Prostate gland (tissue), 2 donors: ENCODE results near the gene ATP11B. TPM values are rescaled to one million over a fixed set of nuclear protein-coding genes. Genes with fewer than 3 reads are reported as not detected.

Experiments
- DNase-seq: peaks from one replicate; pipeline ENCODE4 v3.0.0-alpha.2; 2019; ENCODE audit warnings: low spot score
- H3K27ac ChIP-seq, 2 donors: fragments of 200-600 bp; sonication (generic); 2 replicates each; pipeline ENCODE4 v1.5.1; 2017 to 2019
- H3K27me3 ChIP-seq: fragments of 200-600 bp; sonication (generic); replicated peaks from 2 replicates; pipeline ENCODE4 v1.5.1; 2019; ENCODE audit not compliant: insufficient read depth
- H3K36me3 ChIP-seq, 2 donors: fragments of 200-600 bp; sonication (generic); 1 replicate in 1 of 2; 2 replicates in 1 of 2; pipeline versions ENCODE4 v1.5.1 to v1.8.1; 2017 to 2019
- H3K4me1 ChIP-seq: fragments of 200-600 bp; sonication (generic); replicated peaks from 2 replicates; pipeline ENCODE4 v1.5.1; 2019
- H3K4me3 ChIP-seq, 2 donors: fragments of 200-600 bp; sonication (generic); 2 replicates each; pipeline ENCODE4 v1.5.1; 2017 to 2019
- H3K9me3 ChIP-seq: fragments of 200-600 bp; sonication (generic); 2 replicates; pipeline ENCODE4 v1.5.1; 2017
- POLR2A ChIP-seq: fragments of 450-650 bp; IDR thresholded peaks from one replicate; pipeline ENCODE4 v1.6.1; 2016; ENCODE audit warnings: antibody characterized with exemption, mild to moderate bottlenecking
- POLR2AphosphoS5 ChIP-seq: sonication (generic); formaldehyde crosslinking; IDR thresholded peaks from one replicate; pipeline ENCODE4 v1.6.1; 2017; ENCODE audit warnings: antibody characterized with exemption
- WGBS: methylation state at CpG from one replicate; pipeline ENCODE4 v1.1.5; 2018; 5-methylcytosine and 5-hydroxymethylcytosine counted together
- intact Hi-C: fragments of 100-400 bp; cut with DNase I; formaldehyde crosslinking; loops from one replicate; pipeline ENCODE4 v1.14.2; 2022
- total RNA-seq, 2 donors: library from RNA; depleted of rRNA; stranded (reverse); fragments of >200 nt; gene quantifications; one replicate each; pipeline ENCODE4 v1.1.0, GENCODE V29; 2016
- TF ChIP-seq, protein P1 (sequence below), 4 experiments: fragments of 200-600 bp in 2 of 4; fragments of 450-650 bp in 2 of 4; sonication (generic) in 2 of 4; IDR thresholded peaks; 1 replicate in 3 of 4; 2 replicates in 1 of 4; pipeline ENCODE4 v1.5.1; 2016 to 2019; ENCODE audit warnings: antibody characterized with exemption in 4 of 4, mild to moderate bottlenecking in 2 of 4, moderate library complexity in 2 of 4

ATP11B gene
- total RNA-seq, 2 donors from 2014 or later = 120 to 122 TPM

DNA sequence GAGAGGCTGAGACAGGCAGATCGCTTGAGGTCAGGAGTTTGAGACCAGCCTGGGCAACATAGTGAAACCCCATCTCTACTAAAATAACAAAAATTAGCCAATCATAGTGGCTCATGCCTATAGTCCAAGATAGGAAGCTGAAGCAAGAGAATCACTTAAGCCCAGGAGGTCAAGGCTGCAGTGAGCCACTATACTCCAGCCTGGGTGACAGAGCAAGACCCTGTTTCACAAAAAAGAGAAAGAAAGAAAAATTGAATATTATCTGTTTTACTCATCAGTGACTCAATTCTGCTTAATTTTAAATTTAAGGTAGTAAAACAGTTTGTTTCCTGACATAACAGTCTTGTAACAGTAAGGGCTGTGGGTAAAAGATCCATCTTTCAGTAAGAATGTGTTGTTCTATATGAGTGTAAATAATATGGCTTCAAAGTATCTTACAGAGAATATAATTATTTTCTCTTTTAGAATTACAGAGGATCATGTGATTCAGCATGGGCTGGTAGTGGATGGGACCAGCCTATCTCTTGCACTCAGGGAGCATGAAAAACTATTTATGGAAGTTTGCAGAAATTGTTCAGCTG, 85.8 kb downstream of the ATP11B start:
- TF ChIP-seq POLR2AphosphoS5 (no peak), POLR2A (no peak)
- TF ChIP-seq, protein P1, sequence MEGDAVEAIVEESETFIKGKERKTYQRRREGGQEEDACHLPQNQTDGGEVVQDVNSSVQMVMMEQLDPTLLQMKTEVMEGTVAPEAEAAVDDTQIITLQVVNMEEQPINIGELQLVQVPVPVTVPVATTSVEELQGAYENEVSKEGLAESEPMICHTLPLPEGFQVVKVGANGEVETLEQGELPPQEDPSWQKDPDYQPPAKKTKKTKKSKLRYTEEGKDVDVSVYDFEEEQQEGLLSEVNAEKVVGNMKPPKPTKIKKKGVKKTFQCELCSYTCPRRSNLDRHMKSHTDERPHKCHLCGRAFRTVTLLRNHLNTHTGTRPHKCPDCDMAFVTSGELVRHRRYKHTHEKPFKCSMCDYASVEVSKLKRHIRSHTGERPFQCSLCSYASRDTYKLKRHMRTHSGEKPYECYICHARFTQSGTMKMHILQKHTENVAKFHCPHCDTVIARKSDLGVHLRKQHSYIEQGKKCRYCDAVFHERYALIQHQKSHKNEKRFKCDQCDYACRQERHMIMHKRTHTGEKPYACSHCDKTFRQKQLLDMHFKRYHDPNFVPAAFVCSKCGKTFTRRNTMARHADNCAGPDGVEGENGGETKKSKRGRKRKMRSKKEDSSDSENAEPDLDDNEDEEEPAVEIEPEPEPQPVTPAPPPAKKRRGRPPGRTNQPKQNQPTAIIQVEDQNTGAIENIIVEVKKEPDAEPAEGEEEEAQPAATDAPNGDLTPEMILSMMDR (IDR thresholded peaks at IDR 0.05) = no peak
- Histone ChIP-seq H3K4me3 (no peak overlapping the region), H3K27me3 (no peaks in the 10 kb centered on the region), H3K27ac (no peak overlapping the region), H3K4me1 (no peaks in the 10 kb centered on the region), H3K9me3 (no peaks in the 10 kb centered on the region), H3K36me3 (peaks cover 0 to 5% of the 10 kb centered on the region in 2 donors)
- DNase-seq = no peak
- intact Hi-C loops = no loop called here
- 92% methylated on average over 1 of the region's 1 CpG for WGBS

DNA sequence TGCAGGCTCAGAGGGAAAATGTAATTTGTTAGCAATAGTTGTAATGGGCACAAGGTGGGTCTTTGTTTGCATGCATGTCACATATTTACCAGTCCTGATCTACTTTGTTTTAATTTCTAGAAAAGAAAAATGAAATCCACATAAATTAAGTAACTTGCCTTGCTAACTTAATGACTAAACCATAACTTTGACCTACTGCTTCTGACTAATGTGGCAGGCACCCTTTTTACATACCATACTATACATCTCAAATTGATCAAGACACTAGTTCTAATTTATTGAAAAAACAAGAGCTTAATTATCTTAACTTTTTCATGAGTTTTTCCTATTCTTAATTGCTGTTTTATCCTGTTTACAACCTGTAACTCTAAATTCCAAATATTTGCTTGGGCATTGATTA, 93.2 kb downstream of the ATP11B start:
- intact Hi-C loops = no loop called here
- Histone ChIP-seq H3K4me3 (no peak overlapping the region), H3K9me3 (no peaks in the 10 kb centered on the region), H3K27me3 (no peaks in the 10 kb centered on the region), H3K36me3 (peaks cover 0 to 2% of the 10 kb centered on the region in 2 donors), H3K27ac (no peak overlapping the region), H3K4me1 (peaks cover 3% of the 10 kb centered on the region)
- DNase-seq = no peak
- TF ChIP-seq, protein P1 (IDR thresholded peaks at IDR 0.05) = no peak
- no peak for TF ChIP-seq POLR2AphosphoS5
- TF ChIP-seq POLR2A = no peak

DNA sequence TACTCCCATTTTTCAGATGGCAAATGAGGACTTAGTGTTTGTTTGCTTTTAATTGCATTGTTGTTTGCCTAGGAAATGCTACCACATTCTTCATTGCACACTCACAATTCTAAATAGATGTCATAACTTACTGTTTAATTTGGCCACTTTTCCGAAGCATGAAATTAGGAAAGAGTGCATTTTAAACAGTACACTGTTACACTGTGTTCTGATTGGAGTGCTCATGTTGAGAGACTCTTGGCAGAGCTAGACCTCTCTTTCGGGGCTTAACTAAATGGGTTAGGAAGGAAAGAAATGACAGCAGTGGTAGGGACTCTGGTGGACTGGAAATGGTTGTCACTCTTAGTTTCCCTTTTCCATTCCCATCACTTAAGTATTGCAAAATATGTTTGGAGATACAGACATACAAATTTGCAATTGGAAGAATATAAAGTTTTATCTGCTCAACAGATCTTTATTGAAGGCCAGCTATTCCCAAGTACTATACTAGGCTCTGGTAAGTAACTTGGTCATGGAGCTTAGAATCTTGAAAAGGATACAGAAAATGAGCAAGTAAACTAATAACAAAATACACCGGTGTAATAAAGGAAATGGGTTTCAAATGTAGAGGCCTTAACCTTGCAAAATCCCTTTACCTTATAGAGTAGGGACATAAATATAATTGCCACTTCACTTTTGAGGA, 96.8 kb downstream of the ATP11B start:
- no peaks in the 10 kb centered on the region for H3K9me3 ChIP-seq
- no peak for TF ChIP-seq POLR2A
- TF ChIP-seq, protein P1 (IDR thresholded peaks at IDR 0.05) = no peak
- peak; percentile 63 for TF ChIP-seq POLR2AphosphoS5
- no peak overlapping the region for H3K4me3 ChIP-seq
- peaks cover 3% of the 10 kb centered on the region for H3K4me1 ChIP-seq
- 36% methylated on average over 3 of the region's 3 CpGs for WGBS
- no peak overlapping the region for H3K27ac ChIP-seq
- H3K27me3 ChIP-seq = no peaks in the 10 kb centered on the region
- peak; percentile 7 for DNase-seq
- H3K36me3 ChIP-seq = no peaks in the 10 kb centered on the region
- intact Hi-C loops = no loop called here

DNA sequence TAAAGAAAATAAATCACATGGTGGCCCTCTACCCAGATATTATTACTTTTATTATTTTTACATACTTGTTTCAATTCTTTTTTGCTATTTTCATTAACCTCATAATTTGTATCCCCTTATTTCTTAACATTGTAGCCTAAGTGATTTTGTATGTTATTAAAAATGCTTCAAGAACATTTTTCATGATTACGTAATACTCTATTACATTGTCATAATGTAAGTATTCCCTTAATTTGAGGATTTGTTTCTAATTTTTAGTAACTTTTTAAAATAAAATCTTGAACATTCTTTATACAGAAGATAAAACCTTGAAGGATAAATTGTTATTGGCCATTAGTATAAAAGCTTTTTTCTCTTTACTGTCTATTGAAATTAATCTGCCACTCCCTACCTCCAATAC, 98.1 kb downstream of the ATP11B start:
- intact Hi-C loops = no loop called here

More for the DNA sequence above, 98.1 kb downstream of the ATP11B start:
- Histone ChIP-seq H3K9me3 (no peaks in the 10 kb centered on the region), H3K4me3 (no peak overlapping the region), H3K27me3 (no peaks in the 10 kb centered on the region), H3K4me1 (peaks cover 3% of the 10 kb centered on the region), H3K36me3 (no peaks in the 10 kb centered on the region), H3K27ac (no peak overlapping the region)
- 98% methylated on average over 1 of the region's 1 CpG for WGBS
- no peak for TF ChIP-seq POLR2AphosphoS5
- TF ChIP-seq, protein P1 (IDR thresholded peaks at IDR 0.05) = no peak
- no peak for TF ChIP-seq POLR2A
- DNase-seq = no peak
